HepG2 (cell line): Measurements from ENCODE around the gene HLA-DOA. TPM values are rescaled to one million over a fixed set of nuclear protein-coding genes. Genes with fewer than 3 reads are reported as not detected.

Experiments
- ATF6 ChIP-seq: sonication (generic); formaldehyde crosslinking; conservative IDR thresholded peaks from 2 replicates; pipeline ENCODE4 v1.4.0; 2020; ENCODE audit warnings: missing genetic modification reagents
- CENPX ChIP-seq: sonication (generic); formaldehyde crosslinking; IDR thresholded peaks from 2 replicates; pipeline ENCODE4 v1.9.0; 2021; ENCODE audit warnings: mild to moderate bottlenecking, missing genetic modification reagents, moderate library complexity
- CHD2 ChIP-seq: IDR thresholded peaks from 2 replicates; pipeline ENCODE4 v1.6.1; 2011; ENCODE audit warnings: low read depth, low read length, improper control_type of control experiment
- FOXJ3 ChIP-seq: sonication (generic); formaldehyde crosslinking; IDR thresholded peaks from 2 replicates; pipeline ENCODE4 v1.4.0; 2020; ENCODE audit warnings: missing genetic modification reagents, mild to moderate bottlenecking, borderline replicate concordance
- FUBP1 ChIP-seq: sonication (generic); formaldehyde crosslinking; IDR thresholded peaks from 2 replicates; pipeline ENCODE4 v1.5.1; 2020; ENCODE audit warnings: missing genetic modification reagents, mild to moderate bottlenecking, borderline replicate concordance
- KMT2B ChIP-seq: IDR thresholded peaks from 2 replicates; pipeline ENCODE4 v1.6.1; 2016; ENCODE audit warnings: missing genetic modification reagents, missing compliant biosample characterization
- MEF2D ChIP-seq: sonication (generic); formaldehyde crosslinking; IDR thresholded peaks from 2 replicates; pipeline ENCODE4 v1.5.1; 2020; ENCODE audit warnings: mild to moderate bottlenecking, missing genetic modification reagents
- MIER3 ChIP-seq: IDR thresholded peaks from 2 replicates; pipeline ENCODE4 v1.6.1; 2016; ENCODE audit warnings: missing compliant biosample characterization, borderline replicate concordance
- MTA1 ChIP-seq: sonication (generic); formaldehyde crosslinking; IDR thresholded peaks from 2 replicates; pipeline ENCODE4 v1.4.0; 2020; ENCODE audit warnings: missing genetic modification reagents, mild to moderate bottlenecking, borderline replicate concordance
- NCOA1 ChIP-seq: sonication (generic); formaldehyde crosslinking; IDR thresholded peaks from 2 replicates; pipeline ENCODE4 v1.9.0; 2021; ENCODE audit warnings: missing genetic modification reagents
- PAWR ChIP-seq: sonication (generic); formaldehyde crosslinking; IDR thresholded peaks from 2 replicates; pipeline ENCODE4 v1.4.0; 2020; ENCODE audit warnings: missing genetic modification reagents, mild to moderate bottlenecking, borderline replicate concordance
- POGZ ChIP-seq: sonication (generic); formaldehyde crosslinking; IDR thresholded peaks from 2 replicates; pipeline ENCODE4 v1.4.0; 2020; ENCODE audit warnings: mild to moderate bottlenecking, missing genetic modification reagents
- RAD21 ChIP-seq: fragments of 450-650 bp; formaldehyde crosslinking; IDR thresholded peaks from 2 replicates; pipeline ENCODE4 v1.5.0; 2020; ENCODE audit warnings: mild to moderate bottlenecking
- RARG ChIP-seq: sonication (generic); formaldehyde crosslinking; IDR thresholded peaks from 2 replicates; pipeline ENCODE4 v1.4.0; 2020; ENCODE audit warnings: low read depth, mild to moderate bottlenecking, missing genetic modification reagents
- REXO4 ChIP-seq: sonication (generic); formaldehyde crosslinking; IDR thresholded peaks from 2 replicates; pipeline ENCODE4 v1.8.0; 2022; ENCODE audit warnings: missing genetic modification reagents, mild to moderate bottlenecking, borderline replicate concordance
- SIX1 ChIP-seq: sonication (generic); formaldehyde crosslinking; IDR thresholded peaks from 2 replicates; pipeline ENCODE4 v1.4.0; 2020; ENCODE audit warnings: missing genetic modification reagents, borderline replicate concordance
- TBP ChIP-seq: sonication (generic); formaldehyde crosslinking; IDR thresholded peaks from 2 replicates; pipeline ENCODE4 v1.5.0; 2020; ENCODE audit warnings: missing genetic modification reagents
- TBX2 ChIP-seq: sonication (generic); formaldehyde crosslinking; IDR thresholded peaks from 2 replicates; pipeline ENCODE4 v1.5.0; 2020; ENCODE audit warnings: missing genetic modification reagents, mild to moderate bottlenecking, borderline replicate concordance
- TRIM24 ChIP-seq: sonication (generic); formaldehyde crosslinking; IDR thresholded peaks from 2 replicates; pipeline ENCODE4 v1.8.0; 2022; ENCODE audit warnings: mild to moderate bottlenecking, missing genetic modification reagents
- WIZ ChIP-seq: sonication (generic); formaldehyde crosslinking; IDR thresholded peaks from 2 replicates; pipeline ENCODE4 v1.5.1; 2020; ENCODE audit warnings: mild to moderate bottlenecking, missing genetic modification reagents
- ZBTB20 ChIP-seq: sonication (generic); formaldehyde crosslinking; IDR thresholded peaks from 2 replicates; pipeline ENCODE4 v1.8.1; 2023; ENCODE audit warnings: missing genetic modification reagents, low read depth, mild to moderate bottlenecking, borderline replicate concordance
- ZFP62 ChIP-seq: sonication (generic); formaldehyde crosslinking; IDR thresholded peaks from 2 replicates; pipeline ENCODE4 v1.4.0; 2020; ENCODE audit warnings: missing genetic modification reagents
- ZMAT3 ChIP-seq: sonication (generic); formaldehyde crosslinking; conservative IDR thresholded peaks from 2 replicates; pipeline ENCODE4 v1.7.0; 2021; ENCODE audit warnings: missing genetic modification reagents
- ZNF10 ChIP-seq: sonication (generic); formaldehyde crosslinking; IDR thresholded peaks from 2 replicates; pipeline ENCODE4 v1.4.0; 2020; ENCODE audit warnings: mild to moderate bottlenecking, low read depth, missing genetic modification reagents, borderline replicate concordance
- ZNF225 ChIP-seq: sonication (generic); formaldehyde crosslinking; IDR thresholded peaks from 2 replicates; pipeline ENCODE4 v1.4.0; 2020; ENCODE audit warnings: mild to moderate bottlenecking, missing genetic modification reagents
- ZNF235 ChIP-seq: sonication (generic); formaldehyde crosslinking; IDR thresholded peaks from 2 replicates; pipeline ENCODE4 v1.8.1; 2023; ENCODE audit warnings: mild to moderate bottlenecking, missing genetic modification reagents, borderline replicate concordance
- ZNF33A ChIP-seq: sonication (generic); formaldehyde crosslinking; IDR thresholded peaks from 2 replicates; pipeline ENCODE4 v1.5.1; 2020; ENCODE audit warnings: missing genetic modification reagents, mild to moderate bottlenecking, moderate library complexity, borderline replicate concordance
- ZNF775 ChIP-seq: sonication (generic); formaldehyde crosslinking; IDR thresholded peaks from 2 replicates; pipeline ENCODE4 v1.4.0; 2020; ENCODE audit warnings: missing genetic modification reagents, mild to moderate bottlenecking, moderate library complexity, borderline replicate concordance
- polyA plus RNA-seq, 8 experiments: library from polyadenylated mRNA; depleted of rRNA in 3 of 8; stranded (reverse) in 7 of 8; unstranded in 1 of 8; fragments of >200 nt; fragmentation: Illumina TruSeq in 4 of 8; extraction: Trizol in 4 of 8; gene quantifications; 2 replicates each; pipeline versions ENCODE4 v1.2.1 to v1.2.3, GENCODE V29; 2011 to 2016; ENCODE audit warnings: low read depth in 4 of 8, missing spikeins in 1 of 8, mixed read lengths in 1 of 8; ENCODE audit not compliant: insufficient read depth in 1 of 8
- total RNA-seq, 5 experiments: library from RNA; depleted of rRNA; stranded (reverse); fragments of >200 nt; fragmentation: Illumina TruSeq; extraction: Trizol; gene quantifications; 2 replicates each; pipeline ENCODE4 v1.2.3, GENCODE V29; 2016; ENCODE audit warnings: low read depth in 1 of 5

The HLA-DOA gene
- total and polyA plus RNA-seq, 2 of the 13 experiments (the other 11 are each of a cell fraction or from before 2014, with no cell fraction given), result 0.03 to 0.09 TPM

- TF ChIP-seq FOXJ3 (CRISPR knock-in tag), result no peak
- TF ChIP-seq TRIM24 (CRISPR knock-in tag), result no peak
- TF ChIP-seq ZNF33A (CRISPR knock-in tag), result no peak
- no peak; the same call in 1 of the 2 replicates for TF ChIP-seq ZMAT3 (CRISPR knock-in tag)
- no peak for TF ChIP-seq ZFP62 (CRISPR knock-in tag)
- TF ChIP-seq MEF2D (CRISPR knock-in tag), result no peak; the same call in 1 of the 2 replicates
- no peak for TF ChIP-seq ZNF775 (CRISPR knock-in tag)
- TF ChIP-seq KMT2B (CRISPR knock-in tag), result no peak
- peak; percentile 93; the same call in 1 of the 2 replicates for TF ChIP-seq ZNF225 (CRISPR knock-in tag)
- TF ChIP-seq ZNF235 (CRISPR knock-in tag), result peak; percentile 72; the same call in 1 of the 2 replicates
- no peak for TF ChIP-seq CENPX
- peak; percentile 67 for TF ChIP-seq PAWR (CRISPR knock-in tag)
- TF ChIP-seq RARG, result no peak; the same call in 1 of the 2 replicates
- no peak; the same call in 1 of the 2 replicates for TF ChIP-seq ATF6 (CRISPR knock-in tag)
- no peak; the same call in 1 of the 2 replicates for TF ChIP-seq ZBTB20 (CRISPR knock-in tag)
- TF ChIP-seq ZNF10 (CRISPR knock-in tag), result 0 out of 2 replicates have a peak, but pooled peaks have one; percentile 73
- no peak for TF ChIP-seq FUBP1 (CRISPR knock-in tag)
- TF ChIP-seq SIX1 (CRISPR knock-in tag), result no peak
- no peak for TF ChIP-seq CHD2
- 0 out of 2 replicates have a peak, but pooled peaks have one; percentile 13 for TF ChIP-seq WIZ (CRISPR knock-in tag)
- no peak for TF ChIP-seq POGZ (CRISPR knock-in tag)
- 0 out of 2 replicates have a peak, but pooled peaks have one; percentile 9 for TF ChIP-seq TBX2 (CRISPR knock-in tag)
- no peak for TF ChIP-seq TBP (CRISPR knock-in tag)
- peak; percentile 49 for TF ChIP-seq RAD21 (CRISPR knock-in tag)
- TF ChIP-seq REXO4 (CRISPR knock-in tag), result no peak
- no peak for TF ChIP-seq MIER3
- no peak for TF ChIP-seq NCOA1
- TF ChIP-seq MTA1 (CRISPR knock-in tag), result 0 out of 2 replicates have a peak, but pooled peaks have one; percentile 54
Observed at GRCh38 chr6:32968867-32969684, 40.3 kb downstream of the HLA-DOA start (continued).
